GM21529 (cell line): ENCODE data around the gene RAE1.

Experiments
- ATAC-seq: cut with Tn5 transposase; IDR thresholded peaks from one replicate; pipeline ENCODE4 v1.9.1; 2021; ENCODE audit not compliant: unreplicated experiment

The RAE1 gene

GRCh38 chr20:57351042-57351783 is at the start of gene RAE1:
TSS of gene RAE1 (plus strand) at chr20:57351255. CDS start at chr20:57354039, 2,784 bp downstream.
- ATAC-seq: peak; percentile 88

DNA sequence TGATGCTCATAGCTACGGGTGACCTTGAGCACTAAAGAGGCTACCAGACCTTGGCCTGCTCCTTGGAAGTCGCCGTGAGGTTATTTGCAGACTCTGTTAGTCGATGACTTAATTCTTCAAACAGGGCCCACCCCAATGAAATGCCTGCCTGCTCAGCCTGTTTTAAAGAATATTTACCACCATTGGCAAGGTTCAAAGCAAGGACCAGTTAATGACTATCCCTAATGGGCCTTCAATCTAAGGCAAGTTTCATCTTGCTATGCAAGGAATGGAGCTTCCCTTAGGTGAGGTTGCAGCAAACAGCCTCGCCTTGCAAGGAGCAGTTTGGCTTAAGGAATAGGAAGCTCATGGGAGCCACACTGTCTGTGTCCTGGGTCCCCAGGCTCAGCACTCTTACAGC is 44.3 kb upstream of the RAE1 start:
- no peak for ATAC-seq

DNA sequence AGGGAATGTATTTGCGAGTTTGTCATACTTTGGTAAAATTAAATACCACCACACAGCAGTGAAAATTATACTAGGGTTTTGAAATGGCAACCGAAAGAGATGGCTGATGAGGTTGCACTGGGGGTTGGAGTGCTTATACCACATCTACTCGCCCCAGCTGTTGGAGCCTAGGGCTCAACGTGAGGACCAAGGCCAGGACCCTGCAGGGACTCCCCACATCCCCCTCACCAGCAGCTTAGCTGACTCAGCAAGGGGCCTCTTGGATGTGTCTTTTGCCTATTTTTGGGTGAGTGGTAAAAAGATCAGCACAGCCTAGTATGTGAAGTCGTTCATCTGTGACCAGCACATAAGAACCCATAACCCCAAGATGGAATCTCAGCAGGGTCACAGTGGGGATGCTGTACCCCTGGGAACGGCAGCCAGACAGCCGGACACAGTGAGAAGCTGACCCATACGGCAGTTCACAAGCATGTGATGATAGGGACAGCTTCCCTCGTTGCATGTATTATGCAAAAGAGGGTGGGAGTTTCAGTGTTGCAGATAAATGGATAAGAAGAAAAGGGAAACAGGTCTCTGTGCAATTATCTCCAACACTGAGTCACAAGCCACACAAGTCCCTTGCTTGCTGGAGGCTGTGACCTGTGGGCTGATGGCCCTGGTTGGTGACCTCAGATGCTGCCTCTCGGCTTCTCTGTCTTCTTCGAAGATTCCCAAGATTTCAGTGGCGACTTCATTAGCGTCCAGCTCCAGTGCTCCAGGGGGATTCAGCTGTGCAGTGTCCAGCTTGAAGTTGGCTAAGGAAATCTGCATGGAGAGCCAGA is 42.4 kb upstream of the RAE1 start:
- ATAC-seq: no peak

GRCh38 chr20:57309544-57310115 is 41.4 kb upstream of the RAE1 start:
- ATAC-seq: no peak

GRCh38 chr20:57310821-57311514 is 40.1 kb upstream of the RAE1 start:
- ATAC-seq: no peak

GRCh38 chr20:57312138-57312537 is 38.9 kb upstream of the RAE1 start:
- ATAC-seq: no peak

DNA sequence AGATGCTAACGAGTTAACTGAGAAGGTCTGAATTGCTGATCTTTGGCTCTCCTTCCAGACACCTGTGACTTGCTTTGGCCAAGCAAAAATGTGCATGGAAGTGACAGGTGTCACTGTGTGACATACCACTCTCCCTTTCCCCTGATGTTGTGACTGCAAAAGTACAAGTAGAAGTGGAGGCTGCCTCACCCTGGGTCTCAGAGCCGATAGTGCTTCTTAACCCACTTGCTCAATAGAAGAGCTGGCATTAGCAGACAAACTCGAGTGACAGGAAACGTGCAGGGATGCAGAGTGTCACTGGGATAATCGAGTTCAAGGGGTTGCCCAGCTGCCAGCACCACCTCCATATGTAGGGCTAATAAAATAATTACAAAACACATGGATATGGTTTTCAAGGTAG is 37.8 kb upstream of the RAE1 start:
- no peak for ATAC-seq

GRCh38 chr20:57313951-57314350 is 37.1 kb upstream of the RAE1 start:
- ATAC-seq: no peak

DNA sequence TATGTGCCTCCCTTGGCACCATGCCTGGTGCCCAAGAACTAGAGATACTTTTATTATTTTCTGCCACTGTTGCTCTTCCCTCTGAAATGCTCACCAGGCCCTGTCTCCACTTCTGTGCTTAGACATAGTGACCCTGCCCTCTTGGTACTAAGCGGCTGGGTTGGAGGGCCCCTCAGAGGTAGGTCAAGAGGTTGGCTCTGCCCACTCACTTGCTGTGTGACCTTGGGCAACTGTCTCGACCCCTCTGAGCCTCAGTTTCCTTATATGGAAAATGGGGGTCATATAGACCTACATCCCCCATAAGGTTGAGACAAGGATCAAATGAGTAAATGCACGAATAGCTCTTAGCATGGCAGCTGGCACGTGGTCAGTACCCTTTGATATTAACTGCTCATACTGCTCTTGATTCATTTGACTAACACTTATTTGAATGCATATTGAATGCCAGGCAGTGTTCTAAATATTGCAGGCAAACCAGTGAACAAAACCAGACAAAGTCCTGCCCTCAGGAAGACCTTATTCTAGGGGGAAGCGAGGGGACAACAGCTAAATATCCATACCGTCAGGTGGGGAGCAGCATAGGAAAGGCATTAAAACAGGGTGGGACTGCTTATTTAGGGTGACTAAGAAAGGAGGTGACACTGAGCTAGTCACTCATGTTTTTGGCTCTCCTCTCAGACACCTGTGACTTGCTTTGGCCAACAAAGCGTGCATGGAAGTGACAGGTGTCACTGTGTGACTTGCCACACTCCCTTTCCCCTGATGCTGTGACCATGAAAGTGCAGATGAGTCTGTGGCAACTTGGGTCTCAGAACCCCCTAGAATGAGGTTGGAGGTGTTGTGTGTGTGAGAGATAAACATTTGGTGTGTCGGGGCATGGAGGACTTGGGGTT is 35.7 kb upstream of the RAE1 start:
- no peak for ATAC-seq

DNA sequence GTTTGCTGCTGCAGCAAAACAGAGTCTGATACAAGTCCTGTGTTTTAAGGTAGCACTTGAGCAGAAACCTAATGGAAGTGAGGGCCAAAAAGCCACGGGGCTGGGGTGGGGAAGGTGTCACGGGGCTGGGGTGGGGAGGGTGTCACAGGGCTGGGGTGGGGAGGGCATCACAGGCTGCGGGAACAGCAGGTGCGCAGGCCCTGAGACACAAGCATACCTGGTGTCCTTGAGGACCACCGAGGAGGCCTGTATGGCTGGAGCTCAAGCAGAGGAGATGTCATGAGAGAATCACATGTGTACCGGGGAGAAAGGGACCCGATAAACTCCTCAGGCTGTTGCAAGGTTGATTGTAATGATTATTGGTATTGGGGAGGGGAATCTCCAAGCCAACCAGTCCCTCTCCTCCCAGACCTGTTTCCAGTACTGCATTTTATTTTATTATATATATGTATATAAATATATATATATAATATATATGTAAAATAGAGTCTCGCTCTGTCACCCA is 35.0 kb upstream of the RAE1 start:
- ATAC-seq: no peak

GRCh38 chr20:57316795-57317201 is 34.3 kb upstream of the RAE1 start:
- no peak for ATAC-seq

GRCh38 chr20:57317316-57317788 is 33.7 kb upstream of the RAE1 start:
- ATAC-seq: no peak

GRCh38 chr20:57317789-57318371 is 33.2 kb upstream of the RAE1 start:
- no peak for ATAC-seq

GRCh38 chr20:57319584-57319983 is 31.5 kb upstream of the RAE1 start:
- no peak for ATAC-seq

GRCh38 chr20:57320358-57320757 is 30.7 kb upstream of the RAE1 start:
- ATAC-seq: no peak

DNA sequence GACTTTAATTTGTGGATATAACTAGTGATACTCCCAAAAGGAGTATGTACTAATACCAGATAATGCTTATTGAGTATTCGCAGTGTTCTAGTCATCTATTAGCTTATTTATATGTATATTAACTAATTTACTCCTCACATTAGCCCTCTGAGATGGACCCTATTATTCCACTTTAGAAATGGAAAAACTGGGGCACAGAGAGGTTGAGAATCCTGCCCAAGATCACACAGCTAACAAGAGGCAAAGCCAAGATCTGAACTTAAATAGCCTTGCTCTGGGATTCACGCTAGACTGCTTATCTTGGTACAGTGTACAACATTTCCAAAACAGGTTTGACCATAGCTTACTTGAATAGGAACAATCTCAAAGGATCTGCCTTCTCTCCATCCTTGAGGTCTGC is 29.9 kb upstream of the RAE1 start:
- no peak for ATAC-seq

GRCh38 chr20:57322476-57322875 is 28.6 kb upstream of the RAE1 start:
- ATAC-seq: no peak

GRCh38 chr20:57323034-57323433 is 28.0 kb upstream of the RAE1 start:
- ATAC-seq: peak; percentile 73

DNA sequence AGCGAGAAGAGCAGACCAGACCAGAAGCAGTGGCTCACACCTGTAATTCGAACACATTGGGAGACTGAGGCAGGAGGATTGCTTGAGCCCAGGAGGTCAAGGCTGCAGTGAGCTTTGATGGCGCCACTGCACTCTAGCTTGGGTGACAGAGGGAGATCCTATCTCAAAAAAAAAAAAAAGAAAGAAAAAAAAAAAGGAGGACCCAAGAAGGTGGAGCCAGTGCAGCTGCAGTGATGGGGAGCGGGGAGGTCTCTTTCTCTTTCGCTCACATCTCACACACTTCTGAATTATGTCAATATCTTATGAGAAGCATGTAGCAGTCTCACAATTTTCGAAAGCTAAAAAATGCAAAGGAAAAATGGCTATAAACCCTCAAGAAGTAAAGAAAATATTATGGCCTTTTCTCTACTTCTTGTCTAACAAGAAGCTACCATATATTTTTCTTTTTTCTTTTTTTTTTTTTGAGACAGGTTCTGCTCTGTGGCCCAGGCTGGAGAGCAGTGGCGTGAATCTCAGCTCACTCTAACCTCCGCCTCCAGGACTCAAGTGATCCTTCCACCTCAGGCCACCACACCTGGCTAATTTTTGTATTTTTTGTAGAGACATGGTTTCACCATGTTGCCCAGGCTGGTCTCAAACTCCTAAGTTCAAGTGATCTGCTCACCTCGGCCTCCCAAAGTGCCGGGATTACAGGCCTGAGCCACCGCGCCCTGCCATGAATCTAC is 25.3 kb upstream of the RAE1 start:
- no peak for ATAC-seq
